Transverse colon (tissue), 4 donors: ENCODE measurements around the gene MUC12. TPM values are rescaled to one million over a fixed set of nuclear protein-coding genes. Genes with fewer than 3 reads are reported as not detected.

Experiments
- DNase-seq: peaks from one replicate; pipeline ENCODE4 v3.0.0-alpha.2; 2019
- H3K27ac ChIP-seq, 4 donors: fragments of 200-600 bp; sonication (generic); 2 replicates each; pipeline ENCODE4 v1.5.1; 2016 to 2018; ENCODE audit warnings: inconsistent platforms in 4 of 4
- H3K27me3 ChIP-seq: fragments of 200-600 bp; sonication (generic); 2 replicates; pipeline ENCODE4 v1.5.1; 2017; ENCODE audit warnings: inconsistent platforms
- H3K36me3 ChIP-seq, 4 donors: fragments of 200-600 bp; sonication (generic); 2 replicates each; pipeline ENCODE4 v1.5.1; 2017 to 2019; ENCODE audit warnings: inconsistent platforms in 4 of 4
- H3K4me1 ChIP-seq, 4 donors: fragments of 200-600 bp; sonication (generic); 2 replicates each; pipeline ENCODE4 v1.5.1; 2017 to 2020; ENCODE audit warnings: inconsistent platforms in 4 of 4
- H3K4me3 ChIP-seq, 4 donors: fragments of 200-600 bp; sonication (generic); 1 replicate in 1 of 4; 2 replicates in 3 of 4; pipeline versions ENCODE4 v1.5.1 to v1.6.1; 2017 to 2019; ENCODE audit warnings: inconsistent platforms in 4 of 4
- H3K9me3 ChIP-seq, 2 donors: fragments of 200-600 bp; sonication (generic); 2 replicates each; pipeline ENCODE4 v1.5.1; 2017 to 2019; ENCODE audit warnings: inconsistent platforms in 2 of 2
- EP300 ChIP-seq: sonication (generic); formaldehyde crosslinking; IDR thresholded peaks from one replicate; pipeline ENCODE4 v1.6.1; 2017; ENCODE audit warnings: antibody characterized with exemption, low read depth
- POLR2A ChIP-seq: fragments of 450-650 bp; IDR thresholded peaks from one replicate; pipeline ENCODE4 v1.6.1; 2016; ENCODE audit warnings: antibody characterized with exemption, mild to moderate bottlenecking, moderate library complexity
- POLR2AphosphoS5 ChIP-seq, 3 donors: sonication (generic); formaldehyde crosslinking; IDR thresholded peaks; one replicate each; pipeline ENCODE4 v1.6.1; 2016; ENCODE audit warnings: antibody characterized with exemption in 3 of 3
- WGBS, 2 donors: methylation state at CpG; one replicate each; pipeline ENCODE4 v1.1.5; 2018; ENCODE audit warnings: low coverage in 1 of 2; 5-methylcytosine and 5-hydroxymethylcytosine counted together
- in situ Hi-C, 4 donors: fragments of 200-750 bp; cut with MboI; loops; one replicate each; pipeline versions ENCODE4 v1.15.0 to v1.15.1; 2017; ENCODE audit warnings: low sequenced_read_pairs in 3 of 4, low pct_ligation_motif_present in 1 of 4, low pct_unique_long_range_greater_than_20kb in 1 of 4
- intact Hi-C: fragments of 100-400 bp; cut with DNase I; formaldehyde crosslinking; loops from one replicate; pipeline ENCODE4 v1.15.1; 2023; ENCODE audit warnings: low total_unique reads
- total RNA-seq, 4 donors: library from RNA; depleted of rRNA; stranded (reverse); fragments of >200 nt; gene quantifications; one replicate each; pipeline ENCODE4 v1.1.0, GENCODE V29; 2016
- TF ChIP-seq, protein P1 (sequence below), 5 experiments: fragments of 200-600 bp in 3 of 5; fragments of 450-650 bp in 2 of 5; sonication (generic) in 3 of 5; IDR thresholded peaks; 1 replicate in 2 of 5; 2 replicates in 3 of 5; pipeline ENCODE4 v1.5.1; 2016 to 2017; ENCODE audit warnings: antibody characterized with exemption in 5 of 5, inconsistent platforms in 3 of 5, mild to moderate bottlenecking in 2 of 5, moderate library complexity in 1 of 5

MUC12 gene
- total RNA-seq, 4 donors from 2014 or later, result 90.2 to 2,095 (median 445) TPM

DNA sequence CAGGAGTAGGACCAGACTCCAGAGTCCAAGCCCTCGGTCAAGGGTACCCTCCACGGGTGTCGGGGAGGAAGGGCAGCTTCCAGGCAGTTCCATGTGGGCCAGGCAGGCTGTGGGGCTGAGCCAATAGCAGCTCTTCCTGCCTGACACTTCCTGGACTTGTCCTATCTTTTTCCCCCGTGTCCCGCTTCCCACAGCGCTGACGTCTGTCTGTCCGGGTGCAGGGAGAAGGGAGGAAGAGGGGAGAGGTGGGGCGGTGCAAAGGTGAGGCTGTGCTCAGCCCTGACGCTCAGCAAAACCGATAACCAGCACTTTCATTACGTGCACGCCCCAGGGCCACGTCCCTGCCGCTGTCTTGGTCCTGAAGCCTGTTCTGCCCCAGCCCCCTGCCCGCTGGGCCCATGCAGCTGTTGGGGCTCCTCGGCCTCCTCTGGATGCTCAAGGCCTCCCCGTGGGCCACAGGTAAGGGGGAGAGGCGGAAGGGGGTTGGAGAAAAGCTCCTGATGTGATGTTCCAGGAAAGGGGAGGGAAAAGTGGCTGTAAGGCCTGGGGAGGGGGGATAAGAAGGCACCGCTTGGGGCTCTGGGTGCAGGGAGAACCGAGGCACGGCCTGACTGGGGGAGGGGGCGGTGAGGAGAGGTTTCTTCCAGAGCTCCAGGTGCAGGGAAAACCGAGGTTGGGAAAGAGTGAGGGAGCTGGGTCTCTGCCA lies 20.0 kb upstream of the MUC12 start, which contains the start of gene MUC3A:
TSS of gene MUC3A (plus strand) at position 308 of the 706 bp plus-strand sequence. CDS start at position 399, 91 bp downstream.
- Histone ChIP-seq H3K9me3 (no peaks in the 10 kb centered on the region), H3K36me3 (no peaks in the 10 kb centered on the region), H3K27ac (peak within 1 kb of the TSS in 1 of 4 donors; percentile 51), H3K27me3 (peaks cover 15% of the 10 kb centered on the region), H3K4me3 (peak within 1 kb of the TSS in 2 of 4 donors; percentile 10 to 22), H3K4me1 (peaks cover 0 to 12% (median 7%) of the 10 kb centered on the region in 4 donors)
- 8 to 15% methylated on average over 13 to 24 of the region's 24 CpGs for WGBS, 2 donors
- DNase-seq, result peak; percentile 84
- in situ Hi-C loops, result no loop called here
- intact Hi-C loops, result no loop called here
- TF ChIP-seq EP300 (no peak), POLR2A (peak; percentile 43), POLR2AphosphoS5 (IDR thresholded peaks at IDR 0.05) (peak in 2 of 3 donors; percentile 50 to 60)
- TF ChIP-seq, protein P1, sequence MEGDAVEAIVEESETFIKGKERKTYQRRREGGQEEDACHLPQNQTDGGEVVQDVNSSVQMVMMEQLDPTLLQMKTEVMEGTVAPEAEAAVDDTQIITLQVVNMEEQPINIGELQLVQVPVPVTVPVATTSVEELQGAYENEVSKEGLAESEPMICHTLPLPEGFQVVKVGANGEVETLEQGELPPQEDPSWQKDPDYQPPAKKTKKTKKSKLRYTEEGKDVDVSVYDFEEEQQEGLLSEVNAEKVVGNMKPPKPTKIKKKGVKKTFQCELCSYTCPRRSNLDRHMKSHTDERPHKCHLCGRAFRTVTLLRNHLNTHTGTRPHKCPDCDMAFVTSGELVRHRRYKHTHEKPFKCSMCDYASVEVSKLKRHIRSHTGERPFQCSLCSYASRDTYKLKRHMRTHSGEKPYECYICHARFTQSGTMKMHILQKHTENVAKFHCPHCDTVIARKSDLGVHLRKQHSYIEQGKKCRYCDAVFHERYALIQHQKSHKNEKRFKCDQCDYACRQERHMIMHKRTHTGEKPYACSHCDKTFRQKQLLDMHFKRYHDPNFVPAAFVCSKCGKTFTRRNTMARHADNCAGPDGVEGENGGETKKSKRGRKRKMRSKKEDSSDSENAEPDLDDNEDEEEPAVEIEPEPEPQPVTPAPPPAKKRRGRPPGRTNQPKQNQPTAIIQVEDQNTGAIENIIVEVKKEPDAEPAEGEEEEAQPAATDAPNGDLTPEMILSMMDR (IDR thresholded peaks at IDR 0.05), result no peak

DNA sequence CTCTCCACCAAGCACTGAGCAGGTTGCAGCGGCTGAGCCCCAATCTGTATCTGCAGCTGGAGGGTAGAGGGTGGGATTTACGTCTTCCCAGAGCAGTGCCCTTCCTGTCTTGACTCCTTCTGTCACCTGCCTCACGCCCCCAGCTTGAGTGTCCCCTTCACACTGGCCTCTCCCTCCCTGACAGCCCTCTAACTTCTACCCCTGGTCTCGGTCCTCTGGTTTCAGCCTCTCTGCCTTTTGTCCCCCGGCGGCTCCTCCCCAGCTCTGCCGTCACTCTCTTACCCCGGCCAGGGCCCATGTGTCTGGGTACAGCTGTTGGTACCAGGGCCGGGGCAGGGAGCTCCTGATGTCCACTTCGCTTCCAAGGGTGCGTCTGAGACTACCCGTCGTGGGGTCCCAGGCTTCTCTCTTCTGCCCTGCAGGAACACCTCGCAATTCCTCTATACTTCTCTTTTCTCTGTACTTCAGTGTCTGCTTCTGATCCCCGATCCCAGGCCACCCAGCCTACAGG lies 19.4 kb upstream of the MUC12 start:
- in situ Hi-C loops, result no loop called here
- 32 to 45% methylated on average over 12 to 15 of the region's 15 CpGs for WGBS, 2 donors
- Histone ChIP-seq H3K27ac (peak overlapping the region in 1 of 4 donors; percentile 51), H3K27me3 (peaks cover 15% of the 10 kb centered on the region), H3K9me3 (no peaks in the 10 kb centered on the region), H3K4me3 (peak overlapping the region in 2 of 4 donors; percentile 10 to 22), H3K36me3 (no peaks in the 10 kb centered on the region), H3K4me1 (peaks cover 0 to 12% (median 7%) of the 10 kb centered on the region in 4 donors)
- no peak for DNase-seq
- intact Hi-C loops, result no loop called here
- TF ChIP-seq POLR2A, result no peak
- no peak for TF ChIP-seq EP300
- TF ChIP-seq, protein P1 (IDR thresholded peaks at IDR 0.05), result no peak
- no peak for TF ChIP-seq POLR2AphosphoS5 (IDR thresholded peaks at IDR 0.05)

DNA sequence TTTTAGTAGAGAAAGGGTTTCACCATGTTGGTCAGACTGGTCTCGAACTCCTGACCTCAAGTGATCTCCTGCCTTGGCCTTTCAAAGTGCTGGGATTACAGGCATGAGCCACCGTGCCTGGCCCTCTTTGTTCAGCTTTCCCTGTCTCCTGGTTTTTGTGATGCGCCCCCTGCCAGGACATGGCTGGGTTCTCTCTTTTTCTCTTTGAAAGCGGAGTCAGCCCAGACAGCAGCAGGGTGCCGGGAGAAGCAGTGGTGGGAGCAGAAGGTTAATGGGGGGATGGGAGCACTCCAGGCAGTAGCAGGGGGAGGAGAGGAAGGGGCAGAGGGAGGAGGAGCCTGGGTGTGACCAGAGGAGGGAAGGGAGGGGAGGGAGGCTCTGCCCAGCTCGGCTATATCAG lies 18.2 kb upstream of the MUC12 start:
- in situ Hi-C loops (no loop called here), intact Hi-C loops (no loop called here)
- Histone ChIP-seq H3K27me3 (peaks cover 15% of the 10 kb centered on the region), H3K9me3 (no peaks in the 10 kb centered on the region), H3K27ac (no peak overlapping the region), H3K36me3 (no peaks in the 10 kb centered on the region), H3K4me1 (peaks cover 0 to 12% (median 7%) of the 10 kb centered on the region in 4 donors), H3K4me3 (no peak overlapping the region)
- 51% methylated on average over 6 of the region's 6 CpGs; no CpG with 5 or more reads in 1 of the 2 donors for WGBS, 2 donors
- DNase-seq, result no peak
- TF ChIP-seq POLR2A, result no peak
- TF ChIP-seq, protein P1 (IDR thresholded peaks at IDR 0.05), result no peak
- no peak for TF ChIP-seq POLR2AphosphoS5 (IDR thresholded peaks at IDR 0.05)
- no peak for TF ChIP-seq EP300

DNA sequence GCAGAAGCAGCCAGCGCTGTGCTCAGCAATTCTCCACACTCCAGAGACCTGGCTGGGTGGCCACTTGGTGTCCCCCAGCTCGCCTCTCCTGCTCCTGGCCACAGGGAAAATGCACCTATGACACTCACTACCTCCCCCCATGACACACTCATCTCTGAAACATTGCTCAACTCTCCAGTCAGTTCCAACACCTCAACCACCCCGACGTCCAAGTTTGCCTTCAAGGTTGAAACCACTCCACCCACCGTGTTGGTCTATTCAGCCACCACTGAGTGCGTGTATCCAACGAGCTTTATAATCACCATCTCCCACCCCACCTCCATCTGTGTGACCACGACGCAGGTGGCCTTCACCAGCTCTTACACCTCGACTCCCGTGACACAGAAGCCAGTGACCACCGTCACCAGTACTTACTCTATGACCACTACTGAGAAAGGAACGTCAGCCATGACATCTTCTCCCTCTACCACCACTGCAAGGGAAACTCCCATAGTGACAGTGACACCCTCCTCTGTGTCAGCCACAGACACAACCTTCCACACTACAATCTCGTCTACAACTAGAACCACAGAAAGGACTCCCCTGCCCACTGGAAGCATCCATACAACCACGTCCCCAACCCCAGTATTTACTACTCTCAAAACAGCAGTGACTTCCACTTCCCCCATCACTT lies 17.3 kb upstream of the MUC12 start:
- no peak overlapping the region for H3K4me3 ChIP-seq
- no peak overlapping the region for H3K27ac ChIP-seq
- in situ Hi-C loops (no loop called here), intact Hi-C loops (no loop called here)
- TF ChIP-seq POLR2A (no peak), POLR2AphosphoS5 (IDR thresholded peaks at IDR 0.05) (no peak), EP300 (no peak)
- TF ChIP-seq, protein P1 (IDR thresholded peaks at IDR 0.05), result no peak
- peaks cover 0 to 12% (median 7%) of the 10 kb centered on the region in 4 donors for H3K4me1 ChIP-seq
- H3K27me3 ChIP-seq, result peaks cover 15% of the 10 kb centered on the region
- DNase-seq, result no peak
- WGBS, 2 donors, result 68 to 69% methylated on average over 12 to 15 of the region's 15 CpGs
- no peaks in the 10 kb centered on the region for H3K36me3 ChIP-seq
- no peaks in the 10 kb centered on the region for H3K9me3 ChIP-seq
